Measurements from ENCODE around the gene KRTAP10-11.
"Not testable (repeated sequence)": the region's sequence is repeated elsewhere in the genome, so short reads cannot be mapped to it uniquely, and the experiment has no call there.

The KRTAP10-11 gene

GRCh38 chr21:44670642-44671432, 24.6 kb downstream of the KRTAP10-11 start:
- DNase-seq = no peak

GRCh38 chr21:44671911-44672310, 25.7 kb downstream of the KRTAP10-11 start:
- no peak for DNase-seq

- DNase-seq = no peak
Measured at GRCh38 chr21:44677881-44678280, 31.7 kb downstream of the KRTAP10-11 start.

GRCh38 chr21:44681152-44681551, 34.9 kb downstream of the KRTAP10-11 start:
- DNase-seq = no peak

- no peak for DNase-seq
Measured at GRCh38 chr21:44681861-44682579, 35.8 kb downstream of the KRTAP10-11 start, which contains the start of gene KRTAP12-1. TSS of gene KRTAP12-1 (minus strand) at chr21:44682163. CDS start at chr21:44682123, 40 bp downstream.

- no peak for DNase-seq
Measured at GRCh38 chr21:44682580-44683151, 36.5 kb downstream of the KRTAP10-11 start.

GRCh38 chr21:44684077-44684476, 37.9 kb downstream of the KRTAP10-11 start:
- no peak for DNase-seq

- DNase-seq = no peak
Measured at GRCh38 chr21:44684483-44684882, 38.3 kb downstream of the KRTAP10-11 start.

- not testable (repeated sequence) for DNase-seq
Measured at GRCh38 chr21:44685050-44685449, 38.8 kb downstream of the KRTAP10-11 start.

GRCh38 chr21:44686000-44686781, 40.0 kb downstream of the KRTAP10-11 start:
- DNase-seq = no peak

- DNase-seq = no peak
Measured at GRCh38 chr21:44686843-44687561, 40.8 kb downstream of the KRTAP10-11 start.

- DNase-seq = no peak
Measured at GRCh38 chr21:44687671-44688070, 41.5 kb downstream of the KRTAP10-11 start.

GRCh38 chr21:44689740-44690139, 43.5 kb downstream of the KRTAP10-11 start:
- DNase-seq = not testable (repeated sequence)

GRCh38 chr21:44691686-44692085, 45.5 kb downstream of the KRTAP10-11 start:
- DNase-seq = no peak

- no peak for DNase-seq
Measured at GRCh38 chr21:44692798-44693512, 46.7 kb downstream of the KRTAP10-11 start.

GRCh38 chr21:44694776-44695175, 48.6 kb downstream of the KRTAP10-11 start:
- DNase-seq = no peak

GRCh38 chr21:44695184-44695583, 49.0 kb downstream of the KRTAP10-11 start:
- DNase-seq = no peak

GRCh38 chr21:44695641-44696040, 49.4 kb downstream of the KRTAP10-11 start:
- no peak for DNase-seq

GRCh38 chr21:44696572-44696971, 50.4 kb downstream of the KRTAP10-11 start:
- no peak for DNase-seq

Measured in activated CD4-positive, alpha-beta T cell treated with anti-CD3 and anti-CD28 coated beads, Interleukin-2, amount 50 U/mL, for 1 hour (primary cell).